GM06990 (cell line): ENCODE results near the gene DGKI.

Source experiments
- DNase-seq: peaks from one replicate; pipeline ENCODE4 v3.0.0-alpha.2; 2011; ENCODE audit not compliant: insufficient read length; ENCODE audit errors: extremely low read depth
- H3K27me3 ChIP-seq: replicated peaks from 2 replicates; pipeline ENCODE4 v1.6.0; 2011; ENCODE audit warnings: low read length; ENCODE audit not compliant: control insufficient read depth, insufficient read depth
- H3K36me3 ChIP-seq: 2 replicates; pipeline ENCODE4 v1.5.1; 2011; ENCODE audit warnings: low read length; ENCODE audit not compliant: control insufficient read depth, insufficient read depth
- H3K4me3 ChIP-seq: replicated peaks from 2 replicates; pipeline ENCODE4 v1.5.1; 2011; ENCODE audit warnings: low read depth, mild to moderate bottlenecking, control low read depth, low read length
- CTCF ChIP-seq: IDR thresholded peaks from 2 replicates; pipeline ENCODE4 v1.5.1; 2011; ENCODE audit warnings: low read length, control low read depth, mild to moderate bottlenecking, inconsistent platforms; ENCODE audit not compliant: insufficient read depth, poor library complexity, severe bottlenecking

DGKI gene

GRCh38 chr7:137753067-137753466, 93.7 kb downstream of the DGKI start:
- Histone ChIP-seq H3K4me3 (no peak overlapping the region), H3K36me3 (no peaks in the 10 kb centered on the region), H3K27me3 (no peaks in the 10 kb centered on the region)
- DNase-seq, result no peak
- TF ChIP-seq CTCF, result no peak

GRCh38 chr7:137751361-137752009, 95.3 kb downstream of the DGKI start:
- Histone ChIP-seq H3K4me3 (no peak overlapping the region), H3K36me3 (no peaks in the 10 kb centered on the region), H3K27me3 (no peaks in the 10 kb centered on the region)
- DNase-seq, result peak; percentile 26
- TF ChIP-seq CTCF, result no peak

- H3K27me3 ChIP-seq, result no peaks in the 10 kb centered on the region
- no peak for DNase-seq
- H3K36me3 ChIP-seq, result no peaks in the 10 kb centered on the region
- H3K4me3 ChIP-seq, result no peak overlapping the region
- no peak for TF ChIP-seq CTCF
Measured at GRCh38 chr7:137747359-137748031, 99.3 kb downstream of the DGKI start.

- H3K4me3 ChIP-seq, result no peak overlapping the region
Measured at GRCh38 chr7:137743021-137743420, 103.8 kb downstream of the DGKI start.

GRCh38 chr7:137742051-137742450, 104.7 kb downstream of the DGKI start:
- Histone ChIP-seq H3K36me3 (no peaks in the 10 kb centered on the region), H3K27me3 (no peaks in the 10 kb centered on the region), H3K4me3 (no peak overlapping the region)
- TF ChIP-seq CTCF, result no peak
- no peak for DNase-seq

More at GRCh38 chr7:137743021-137743420, 103.8 kb downstream of the DGKI start:
- DNase-seq, result no peak
- no peaks in the 10 kb centered on the region for H3K27me3 ChIP-seq
- no peaks in the 10 kb centered on the region for H3K36me3 ChIP-seq
- no peak for TF ChIP-seq CTCF
